GM15510 (cell line): ENCODE results near the gene PSME1.
A peak's percentile ranks its signal among the peaks of the same experiment; 100 is the strongest.

Experiments used
- POLR2A ChIP-seq: IDR thresholded peaks from 3 replicates; pipeline ENCODE4 v1.6.1; 2011; ENCODE audit warnings: borderline replicate concordance; ENCODE audit not compliant: insufficient read length; ENCODE audit errors: extremely low read depth

PSME1 gene

GRCh38 chr14:24146978-24147760 lies 11.2 kb downstream of the PSME1 start, which contains the start of gene RNF31:
TSS of gene RNF31 (plus strand) at chr14:24147498. CDS start at chr14:24147699, 201 bp downstream.
- TF ChIP-seq POLR2A, result peak; percentile 67

- TF ChIP-seq POLR2A, result no peak
Measured at GRCh38 chr14:24147761-24148428, 11.9 kb downstream of the PSME1 start.

GRCh38 chr14:24149302-24149969 lies 13.4 kb downstream of the PSME1 start:
- TF ChIP-seq POLR2A, result no peak

GRCh38 chr14:24150061-24150460 lies 14.1 kb downstream of the PSME1 start:
- TF ChIP-seq POLR2A, result no peak

GRCh38 chr14:24150567-24150966 lies 14.6 kb downstream of the PSME1 start:
- TF ChIP-seq POLR2A, result no peak

- TF ChIP-seq POLR2A, result no peak
Measured at GRCh38 chr14:24150993-24151392, 15.0 kb downstream of the PSME1 start.

GRCh38 chr14:24151404-24152080 lies 15.5 kb downstream of the PSME1 start:
- TF ChIP-seq POLR2A, result no peak

- no peak for TF ChIP-seq POLR2A
Measured at GRCh38 chr14:24155100-24155499, 19.1 kb downstream of the PSME1 start.

GRCh38 chr14:24156840-24157239 lies 20.8 kb downstream of the PSME1 start:
- TF ChIP-seq POLR2A, result no peak

GRCh38 chr14:24157331-24157730 lies 21.3 kb downstream of the PSME1 start:
- no peak for TF ChIP-seq POLR2A

GRCh38 chr14:24159777-24160498 lies 23.9 kb downstream of the PSME1 start:
- TF ChIP-seq POLR2A, result peak; percentile 22

- no peak for TF ChIP-seq POLR2A
Measured at GRCh38 chr14:24160499-24160849, 24.5 kb downstream of the PSME1 start.

GRCh38 chr14:24160850-24161804 lies 25.1 kb downstream of the PSME1 start, which contains the start of gene IRF9:
TSS of gene IRF9 (plus strand) at chr14:24161265. CDS start at chr14:24162145, 880 bp downstream.
- TF ChIP-seq POLR2A, result peak; percentile 92
